H9 (cell line): ENCODE data around the gene CFL1. TPM values are rescaled to one million over a fixed set of nuclear protein-coding genes. Genes with fewer than 3 reads are reported as not detected.

Experiments
- DNase-seq: peaks from one replicate; pipeline ENCODE4 v3.0.0-alpha.2; 2017
- H2AFZ ChIP-seq: one replicate; pipeline ENCODE4 v1.6.1; 2013; ENCODE audit warnings: mild to moderate bottlenecking, low read length, control low read depth, moderate library complexity
- H2AK5ac ChIP-seq: 2 replicates; pipeline ENCODE4 v1.6.1; 2013; ENCODE audit warnings: low read length, control low read depth, mixed read lengths; ENCODE audit not compliant: insufficient read length
- H2BK120ac ChIP-seq: one replicate; pipeline ENCODE4 v1.6.1; 2013; ENCODE audit warnings: low read depth, mild to moderate bottlenecking, low read length, control low read depth, inconsistent platforms; ENCODE audit not compliant: poor library complexity, severe bottlenecking
- H2BK12ac ChIP-seq: 2 replicates; pipeline ENCODE4 v1.6.1; 2013; ENCODE audit warnings: low read length, control low read depth, mixed read lengths, low read depth; ENCODE audit not compliant: insufficient read length
- H2BK15ac ChIP-seq: 2 replicates; pipeline ENCODE4 v1.6.1; 2013; ENCODE audit warnings: low read depth, low read length, control low read depth
- H2BK20ac ChIP-seq: one replicate; pipeline ENCODE4 v1.6.1; 2013; ENCODE audit warnings: low read depth, mild to moderate bottlenecking, low read length, control low read depth, inconsistent platforms; ENCODE audit not compliant: poor library complexity, severe bottlenecking
- H2BK5ac ChIP-seq: 2 replicates; pipeline ENCODE4 v1.6.1; 2013; ENCODE audit warnings: low read length, control low read depth, mixed read lengths; ENCODE audit not compliant: insufficient read length
- H3K14ac ChIP-seq: 2 replicates; pipeline ENCODE4 v1.6.1; 2013; ENCODE audit warnings: low read length, control low read depth; ENCODE audit not compliant: insufficient read depth
- H3K18ac ChIP-seq: 2 replicates; pipeline ENCODE4 v1.6.1; 2013; ENCODE audit warnings: low read depth, mild to moderate bottlenecking, mixed read lengths, low read length, control low read depth; ENCODE audit not compliant: insufficient read length
- H3K23ac ChIP-seq: 2 replicates; pipeline ENCODE4 v1.6.1; 2013; ENCODE audit warnings: low read length, control low read depth, mixed read lengths, low read depth; ENCODE audit not compliant: insufficient read length
- H3K23me2 ChIP-seq: 2 replicates; pipeline ENCODE4 v1.6.1; 2013; ENCODE audit warnings: low read depth, mild to moderate bottlenecking, mixed read lengths, low read length, control low read depth; ENCODE audit not compliant: insufficient read length, poor library complexity, severe bottlenecking
- H3K27ac ChIP-seq: 2 replicates; pipeline ENCODE4 v1.5.1; 2013; ENCODE audit warnings: low read length, control low read depth, mixed read lengths, low read depth; ENCODE audit not compliant: insufficient read length
- H3K27me3 ChIP-seq: 2 replicates; pipeline ENCODE4 v1.6.1; 2013; ENCODE audit warnings: low read length, control low read depth, inconsistent platforms; ENCODE audit not compliant: insufficient read depth
- H3K4ac ChIP-seq: 2 replicates; pipeline ENCODE4 v1.6.1; 2013; ENCODE audit warnings: low read depth, mild to moderate bottlenecking, control low read depth, inconsistent platforms, low read length, moderate library complexity
- H3K4me1 ChIP-seq: 2 replicates; pipeline ENCODE4 v1.6.1; 2013; ENCODE audit warnings: low read length, control low read depth, inconsistent platforms; ENCODE audit not compliant: insufficient read depth
- H3K4me2 ChIP-seq: 2 replicates; pipeline ENCODE4 v1.6.1; 2013; ENCODE audit warnings: low read length, control low read depth, mixed read lengths; ENCODE audit not compliant: insufficient read length, insufficient read depth
- H3K56ac ChIP-seq: 2 replicates; pipeline ENCODE4 v1.6.1; 2013; ENCODE audit warnings: low read depth, mild to moderate bottlenecking, mixed read lengths, low read length, control low read depth; ENCODE audit not compliant: insufficient read length
- H3K79me1 ChIP-seq: 2 replicates; pipeline ENCODE4 v1.6.1; 2013; ENCODE audit warnings: low read depth, mild to moderate bottlenecking, moderate library complexity, low read length, control low read depth, inconsistent platforms; ENCODE audit not compliant: insufficient read depth, poor library complexity, severe bottlenecking
- H3K79me2 ChIP-seq: 2 replicates; pipeline ENCODE4 v1.6.1; 2013; ENCODE audit warnings: low read length, control low read depth, inconsistent platforms; ENCODE audit not compliant: insufficient read depth
- H3K9ac ChIP-seq: 2 replicates; pipeline ENCODE4 v1.6.1; 2013; ENCODE audit warnings: low read length, control low read depth, mixed read lengths; ENCODE audit not compliant: insufficient read length; ENCODE audit errors: extremely low read depth
- H3K9me3 ChIP-seq: one replicate; pipeline ENCODE4 v1.6.1; 2013; ENCODE audit warnings: low read depth, low read length, inconsistent platforms; ENCODE audit not compliant: control insufficient read depth
- H3T11ph ChIP-seq: one replicate; pipeline ENCODE4 v1.6.1; 2013; ENCODE audit warnings: mild to moderate bottlenecking, low read length, control low read depth, inconsistent platforms
- H4K20me1 ChIP-seq: one replicate; pipeline ENCODE4 v1.6.1; 2013; ENCODE audit not compliant: control insufficient read depth, insufficient read length, insufficient read depth
- H4K5ac ChIP-seq: 2 replicates; pipeline ENCODE4 v1.6.1; 2013; ENCODE audit warnings: low read depth, mild to moderate bottlenecking, mixed read lengths, low read length, control low read depth; ENCODE audit not compliant: insufficient read length
- H4K8ac ChIP-seq: replicated peaks from 2 replicates; pipeline ENCODE4 v1.6.1; 2013; ENCODE audit warnings: low read length, control low read depth, mixed read lengths, low read depth; ENCODE audit not compliant: insufficient read length
- H4K91ac ChIP-seq: 2 replicates; pipeline ENCODE4 v1.6.1; 2013; ENCODE audit warnings: low read depth, mild to moderate bottlenecking, moderate library complexity, mixed read lengths, low read length, control low read depth; ENCODE audit not compliant: insufficient read length
- H3K27ac Mint-ChIP-seq, 3 experiments: 2 replicates in 2 of 3; 3 replicates in 1 of 3; pipeline ENCODE4 v1.8.0; 2020 to 2021; ENCODE audit warnings: mixed read lengths in 3 of 3, mild to moderate bottlenecking in 1 of 3, moderate library complexity in 1 of 3
- H3K27me3 Mint-ChIP-seq: 2 replicates; pipeline ENCODE4 v1.8.0; 2021; ENCODE audit warnings: low read depth, mild to moderate bottlenecking, moderate library complexity, mixed read lengths
- H3K36me3 Mint-ChIP-seq, 3 experiments: 2 replicates in 2 of 3; 3 replicates in 1 of 3; pipeline ENCODE4 v1.8.0; 2020 to 2021; ENCODE audit warnings: low read depth in 3 of 3, mixed read lengths in 3 of 3; ENCODE audit not compliant: insufficient read depth in 1 of 3
- H3K4me1 Mint-ChIP-seq, 2 experiments: 2 replicates each; pipeline ENCODE4 v1.8.0; 2020; ENCODE audit warnings: mixed read lengths in 2 of 2
- H3K4me3 Mint-ChIP-seq, 2 experiments: 2 replicates in 1 of 2; 3 replicates in 1 of 2; pipeline ENCODE4 v1.8.0; 2020 to 2021; ENCODE audit warnings: mild to moderate bottlenecking in 2 of 2, mixed read lengths in 2 of 2, moderate library complexity in 1 of 2
- H3K9me3 Mint-ChIP-seq, 2 experiments: 2 replicates in 1 of 2; 3 replicates in 1 of 2; pipeline ENCODE4 v1.8.0; 2020; ENCODE audit warnings: mild to moderate bottlenecking in 2 of 2, mixed read lengths in 2 of 2, moderate library complexity in 1 of 2
- CTCF ChIP-seq: fragments of 200-600 bp; sonication (generic); conservative IDR thresholded peaks from 3 replicates; pipeline ENCODE4 v1.8.0; 2021; ENCODE audit warnings: antibody characterized with exemption, mild to moderate bottlenecking
- WGBS: extraction: QIAGEN DNeasy Blood & Tissue Kit; methylation state at CpG from one replicate; pipeline ENCODE4 v1.1.7; 2013; ENCODE audit warnings: missing lambda C conversion rate, low lambda C conversion rate, mixed read lengths; ENCODE audit not compliant: insufficient read length; ENCODE audit errors: extremely low coverage; 5-methylcytosine and 5-hydroxymethylcytosine counted together
- total RNA-seq: library from RNA; stranded (reverse); gene quantifications from 2 replicates; pipeline ENCODE4 v1.2.1, GENCODE V29; 2021

Gene CFL1
- total RNA-seq, 1 experiment from 2014 or later: 1,107 TPM

GRCh38 chr11:65870307-65870658 is 12.3 kb upstream of the CFL1 start:
- Histone ChIP-seq H3K56ac (no peak overlapping the region), H4K91ac (no peak overlapping the region), H3K23ac (no peak overlapping the region), H3K14ac (no peak overlapping the region), H2BK15ac (no peak overlapping the region), H3T11ph (no peak overlapping the region), H3K27ac (no peak overlapping the region), H3K79me1 (no peaks in the 10 kb centered on the region), H3K4me1 (no peaks in the 10 kb centered on the region), H3K4me2 (no peak overlapping the region), H2AFZ (no peak overlapping the region), H4K5ac (no peak overlapping the region), H2BK20ac (no peak overlapping the region), H3K18ac (no peak overlapping the region), H4K20me1 (no peaks in the 10 kb centered on the region), H3K9me3 (no peaks in the 10 kb centered on the region), H3K27me3 (peaks cover 3% of the 10 kb centered on the region; the same call in 1 of the 2 replicates), H2AK5ac (no peak overlapping the region), H3K4ac (no peak overlapping the region), H3K23me2 (peaks cover 8% of the 10 kb centered on the region), H3K79me2 (no peaks in the 10 kb centered on the region), H2BK5ac (no peak overlapping the region), H3K9ac (no peak overlapping the region), H4K8ac (no peak overlapping the region), H2BK12ac (no peak overlapping the region), H2BK120ac (no peak overlapping the region)
- Mint-ChIP-seq H3K27me3 (peaks cover 7% of the 10 kb centered on the region), H3K27ac (no peak overlapping the region), H3K4me3 (peak overlapping the region in 1 of 2 experiments; percentile 32; a peak in 1 of 5 replicates), H3K4me1 (peaks cover 15 to 20% of the 10 kb centered on the region in 2 experiments), H3K9me3 (no peaks in the 10 kb centered on the region; a peak in 1 of 5 replicates), H3K36me3 (peaks cover 1 to 7% (median 6%) of the 10 kb centered on the region in 3 experiments; a peak in 5 of 7 replicates)
- no peak for TF ChIP-seq CTCF
- WGBS: no CpG with 5 or more reads among the region's 11 CpGs
- DNase-seq: no peak
